HepG2 (cell line): ENCODE data around the gene DHX34. TPM values are rescaled to one million over a fixed set of nuclear protein-coding genes. Genes with fewer than 3 reads are reported as not detected.

Source experiments
- ELF4 ChIP-seq: sonication (generic); formaldehyde crosslinking; IDR thresholded peaks from 2 replicates; pipeline ENCODE4 v1.5.0; 2020; ENCODE audit warnings: missing genetic modification reagents, mild to moderate bottlenecking, moderate library complexity, borderline replicate concordance
- HDAC2 ChIP-seq: sonication (generic); formaldehyde crosslinking; IDR thresholded peaks from 2 replicates; pipeline ENCODE4 v1.4.0; 2020; ENCODE audit warnings: missing genetic modification reagents
- KLF11 ChIP-seq: IDR thresholded peaks from 2 replicates; pipeline ENCODE4 v1.6.1; 2016; ENCODE audit warnings: missing compliant biosample characterization
- MAZ ChIP-seq, 2 experiments: sonication (generic) in 1 of 2; formaldehyde crosslinking in 1 of 2; IDR thresholded peaks; 2 replicates each; pipeline versions ENCODE4 v1.5.0 to v1.6.1; 2012 to 2020; ENCODE audit warnings: low read depth in 2 of 2, mild to moderate bottlenecking in 2 of 2, borderline replicate concordance in 1 of 2, improper control_type of control experiment in 1 of 2, low read length in 1 of 2, missing genetic modification reagents in 1 of 2, moderate library complexity in 1 of 2
- MXI1 ChIP-seq: IDR thresholded peaks from 3 replicates; pipeline ENCODE4 v1.6.1; 2012; ENCODE audit warnings: low read depth, low read length, inconsistent platforms, borderline replicate concordance
- NFATC3 ChIP-seq: sonication (generic); formaldehyde crosslinking; IDR thresholded peaks from 2 replicates; pipeline ENCODE4 v1.5.1; 2020; ENCODE audit warnings: mild to moderate bottlenecking, missing genetic modification reagents
- PAX8 ChIP-seq: sonication (generic); formaldehyde crosslinking; IDR thresholded peaks from 2 replicates; pipeline ENCODE4 v1.8.0; 2022; ENCODE audit warnings: mild to moderate bottlenecking, missing genetic modification reagents, borderline replicate concordance
- REXO4 ChIP-seq: sonication (generic); formaldehyde crosslinking; IDR thresholded peaks from 2 replicates; pipeline ENCODE4 v1.8.0; 2022; ENCODE audit warnings: missing genetic modification reagents, mild to moderate bottlenecking, borderline replicate concordance
- TMF1 ChIP-seq: sonication (generic); formaldehyde crosslinking; IDR thresholded peaks from 2 replicates; pipeline ENCODE4 v1.8.1; 2022; ENCODE audit warnings: low read depth, missing genetic modification reagents
- ZFP36L1 ChIP-seq: sonication (generic); formaldehyde crosslinking; IDR thresholded peaks from 2 replicates; pipeline ENCODE4 v1.8.0; 2022; ENCODE audit warnings: mild to moderate bottlenecking, missing genetic modification reagents, moderate library complexity
- ZFX ChIP-seq: sonication (generic); formaldehyde crosslinking; IDR thresholded peaks from 2 replicates; pipeline ENCODE4 v1.4.0; 2020; ENCODE audit warnings: mild to moderate bottlenecking, low read depth, missing genetic modification reagents, moderate library complexity
- ZNF180 ChIP-seq: sonication (generic); formaldehyde crosslinking; IDR thresholded peaks from 2 replicates; pipeline ENCODE4 v1.4.0; 2020; ENCODE audit warnings: low read depth, missing genetic modification reagents, borderline replicate concordance
- ZNF234 ChIP-seq: sonication (generic); formaldehyde crosslinking; conservative IDR thresholded peaks from 2 replicates; pipeline ENCODE4 v1.5.1; 2020; ENCODE audit warnings: mild to moderate bottlenecking, missing genetic modification reagents
- ZNF264 ChIP-seq: sonication (generic); formaldehyde crosslinking; IDR thresholded peaks from 2 replicates; pipeline ENCODE4 v1.4.0; 2020; ENCODE audit warnings: missing genetic modification reagents
- ZNF616 ChIP-seq: sonication (generic); formaldehyde crosslinking; IDR thresholded peaks from 2 replicates; pipeline ENCODE4 v1.5.0; 2020; ENCODE audit warnings: low read depth, mild to moderate bottlenecking, missing genetic modification reagents
- ZNF768 ChIP-seq: sonication (generic); formaldehyde crosslinking; IDR thresholded peaks from 2 replicates; pipeline ENCODE4 v1.4.0; 2020; ENCODE audit warnings: missing genetic modification reagents
- ZNF792 ChIP-seq: IDR thresholded peaks from 2 replicates; pipeline ENCODE4 v1.6.1; 2016
- ZNF891 ChIP-seq: sonication (generic); formaldehyde crosslinking; IDR thresholded peaks from 2 replicates; pipeline ENCODE4 v1.5.0; 2020; ENCODE audit warnings: mild to moderate bottlenecking, missing genetic modification reagents
- ZSCAN22 ChIP-seq: sonication (generic); formaldehyde crosslinking; IDR thresholded peaks from 2 replicates; pipeline ENCODE4 v1.4.0; 2020; ENCODE audit warnings: mild to moderate bottlenecking, missing genetic modification reagents
- polyA plus RNA-seq, 8 experiments: library from polyadenylated mRNA; depleted of rRNA in 3 of 8; stranded (reverse) in 7 of 8; unstranded in 1 of 8; fragments of >200 nt; fragmentation: Illumina TruSeq in 4 of 8; extraction: Trizol in 4 of 8; gene quantifications; 2 replicates each; pipeline versions ENCODE4 v1.2.1 to v1.2.3, GENCODE V29; 2011 to 2016; ENCODE audit warnings: low read depth in 4 of 8, missing spikeins in 1 of 8, mixed read lengths in 1 of 8; ENCODE audit not compliant: insufficient read depth in 1 of 8
- total RNA-seq, 5 experiments: library from RNA; depleted of rRNA; stranded (reverse); fragments of >200 nt; fragmentation: Illumina TruSeq; extraction: Trizol; gene quantifications; 2 replicates each; pipeline ENCODE4 v1.2.3, GENCODE V29; 2016; ENCODE audit warnings: low read depth in 1 of 5
- TF ChIP-seq, protein P1 (sequence below): sonication (generic); formaldehyde crosslinking; IDR thresholded peaks from 2 replicates; pipeline ENCODE4 v1.4.0; 2020; ENCODE audit warnings: mild to moderate bottlenecking, missing genetic modification reagents
- TF ChIP-seq, protein P2 (sequence below): sonication (generic); formaldehyde crosslinking; IDR thresholded peaks from 2 replicates; pipeline ENCODE4 v1.5.0; 2020; ENCODE audit warnings: missing genetic modification reagents, mild to moderate bottlenecking, borderline replicate concordance
- TF ChIP-seq, protein P3 (sequence below): sonication (generic); formaldehyde crosslinking; IDR thresholded peaks from 2 replicates; pipeline ENCODE4 v1.8.0; 2022; ENCODE audit warnings: missing genetic modification reagents, mild to moderate bottlenecking, moderate library complexity, borderline replicate concordance
- TF ChIP-seq, protein P4 (sequence below): sonication (generic); formaldehyde crosslinking; IDR thresholded peaks from 2 replicates; pipeline ENCODE4 v1.5.1; 2020; ENCODE audit warnings: missing genetic modification reagents, mild to moderate bottlenecking, borderline replicate concordance

Gene DHX34
- total and polyA plus RNA-seq, 2 of the 13 experiments (the other 11 are each of a cell fraction or from before 2014, with no cell fraction given): 9.2 to 12.0 TPM

DNA sequence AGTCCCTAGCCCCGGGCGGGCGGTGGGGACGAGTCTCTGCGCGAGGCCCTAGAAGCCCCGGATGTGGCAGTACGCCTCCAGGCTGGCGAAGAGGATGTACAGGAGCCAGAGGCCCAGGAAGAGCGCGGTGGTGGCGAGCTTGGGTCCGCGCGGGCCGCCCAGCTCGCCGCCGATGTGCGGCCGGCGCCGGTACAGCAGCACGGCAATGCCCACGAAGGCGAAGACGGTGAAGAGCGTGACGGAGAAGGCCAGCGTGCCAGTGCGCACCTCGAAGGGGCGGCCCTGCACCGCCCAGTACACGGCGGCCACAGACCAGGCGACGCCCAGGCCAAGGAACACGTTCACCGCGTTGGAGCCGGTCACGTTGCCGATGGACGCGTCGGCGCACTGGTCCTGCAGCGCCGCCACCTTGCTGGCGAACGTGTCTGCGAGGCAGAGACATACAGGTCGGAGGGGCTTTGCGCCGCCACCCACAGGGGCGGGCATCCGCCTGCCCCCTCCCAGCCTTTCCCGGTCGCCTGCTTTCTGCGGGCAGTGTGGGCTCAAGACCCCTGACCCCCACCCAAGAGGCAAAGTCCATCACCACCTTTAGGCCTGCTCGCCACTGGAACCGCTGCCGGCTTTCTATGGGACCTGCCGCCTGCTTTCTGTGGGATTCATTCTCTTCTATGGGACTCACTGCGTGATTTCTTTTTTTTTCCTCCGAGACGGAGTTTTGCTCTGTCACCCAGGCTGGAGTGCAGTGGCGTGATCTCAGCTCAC is 81.1 kb downstream of the DHX34 start (continued):
- no peak for TF ChIP-seq ZSCAN22 (CRISPR knock-in tag)
- TF ChIP-seq, protein P1, sequence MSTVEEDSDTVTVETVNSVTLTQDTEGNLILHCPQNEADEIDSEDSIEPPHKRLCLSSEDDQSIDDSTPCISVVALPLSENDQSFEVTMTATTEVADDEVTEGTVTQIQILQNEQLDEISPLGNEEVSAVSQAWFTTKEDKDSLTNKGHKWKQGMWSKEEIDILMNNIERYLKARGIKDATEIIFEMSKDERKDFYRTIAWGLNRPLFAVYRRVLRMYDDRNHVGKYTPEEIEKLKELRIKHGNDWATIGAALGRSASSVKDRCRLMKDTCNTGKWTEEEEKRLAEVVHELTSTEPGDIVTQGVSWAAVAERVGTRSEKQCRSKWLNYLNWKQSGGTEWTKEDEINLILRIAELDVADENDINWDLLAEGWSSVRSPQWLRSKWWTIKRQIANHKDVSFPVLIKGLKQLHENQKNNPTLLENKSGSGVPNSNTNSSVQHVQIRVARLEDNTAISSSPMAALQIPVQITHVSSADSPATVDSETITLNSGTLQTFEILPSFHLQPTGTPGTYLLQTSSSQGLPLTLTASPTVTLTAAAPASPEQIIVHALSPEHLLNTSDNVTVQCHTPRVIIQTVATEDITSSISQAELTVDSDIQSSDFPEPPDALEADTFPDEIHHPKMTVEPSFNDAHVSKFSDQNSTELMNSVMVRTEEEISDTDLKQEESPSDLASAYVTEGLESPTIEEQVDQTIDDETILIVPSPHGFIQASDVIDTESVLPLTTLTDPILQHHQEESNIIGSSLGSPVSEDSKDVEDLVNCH (CRISPR knock-in tag): no peak
- no peak for TF ChIP-seq ZNF180
- TF ChIP-seq, protein P2, sequence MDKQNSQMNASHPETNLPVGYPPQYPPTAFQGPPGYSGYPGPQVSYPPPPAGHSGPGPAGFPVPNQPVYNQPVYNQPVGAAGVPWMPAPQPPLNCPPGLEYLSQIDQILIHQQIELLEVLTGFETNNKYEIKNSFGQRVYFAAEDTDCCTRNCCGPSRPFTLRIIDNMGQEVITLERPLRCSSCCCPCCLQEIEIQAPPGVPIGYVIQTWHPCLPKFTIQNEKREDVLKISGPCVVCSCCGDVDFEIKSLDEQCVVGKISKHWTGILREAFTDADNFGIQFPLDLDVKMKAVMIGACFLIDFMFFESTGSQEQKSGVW (CRISPR knock-in tag): no peak
- TF ChIP-seq KLF11 (CRISPR knock-in tag): no peak
- no peak for TF ChIP-seq REXO4
- TF ChIP-seq, protein P3, sequence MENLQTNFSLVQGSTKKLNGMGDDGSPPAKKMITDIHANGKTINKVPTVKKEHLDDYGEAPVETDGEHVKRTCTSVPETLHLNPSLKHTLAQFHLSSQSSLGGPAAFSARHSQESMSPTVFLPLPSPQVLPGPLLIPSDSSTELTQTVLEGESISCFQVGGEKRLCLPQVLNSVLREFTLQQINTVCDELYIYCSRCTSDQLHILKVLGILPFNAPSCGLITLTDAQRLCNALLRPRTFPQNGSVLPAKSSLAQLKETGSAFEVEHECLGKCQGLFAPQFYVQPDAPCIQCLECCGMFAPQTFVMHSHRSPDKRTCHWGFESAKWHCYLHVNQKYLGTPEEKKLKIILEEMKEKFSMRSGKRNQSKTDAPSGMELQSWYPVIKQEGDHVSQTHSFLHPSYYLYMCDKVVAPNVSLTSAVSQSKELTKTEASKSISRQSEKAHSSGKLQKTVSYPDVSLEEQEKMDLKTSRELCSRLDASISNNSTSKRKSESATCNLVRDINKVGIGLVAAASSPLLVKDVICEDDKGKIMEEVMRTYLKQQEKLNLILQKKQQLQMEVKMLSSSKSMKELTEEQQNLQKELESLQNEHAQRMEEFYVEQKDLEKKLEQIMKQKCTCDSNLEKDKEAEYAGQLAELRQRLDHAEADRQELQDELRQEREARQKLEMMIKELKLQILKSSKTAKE (CRISPR knock-in tag): no peak
- TF ChIP-seq, protein P4, sequence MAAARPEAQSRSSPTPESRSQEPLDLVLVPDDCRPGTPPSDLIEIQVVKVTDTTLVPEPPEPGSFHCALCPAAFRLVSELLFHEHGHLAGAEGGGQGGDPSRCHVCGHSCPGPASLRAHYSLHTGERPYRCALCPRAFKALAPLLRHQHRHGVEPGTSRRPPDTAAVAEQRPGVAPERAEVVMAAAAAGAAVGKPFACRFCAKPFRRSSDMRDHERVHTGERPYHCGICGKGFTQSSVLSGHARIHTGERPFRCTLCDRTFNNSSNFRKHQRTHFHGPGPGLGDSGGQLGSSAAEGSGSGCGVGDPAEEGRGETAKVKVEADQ (CRISPR knock-in tag): 0 out of 2 replicates have a peak, but pooled peaks have one; percentile 69
- no peak for TF ChIP-seq PAX8 (CRISPR knock-in tag)
- no peak for TF ChIP-seq ZFP36L1 (CRISPR knock-in tag)
- TF ChIP-seq ZNF891 (CRISPR knock-in tag): peak; percentile 37; the same call in 1 of the 2 replicates
- TF ChIP-seq TMF1 (CRISPR knock-in tag): peak; percentile 63; the same call in 1 of the 2 replicates
- TF ChIP-seq ZNF264 (CRISPR knock-in tag): no peak
- no peak for TF ChIP-seq NFATC3 (CRISPR knock-in tag)
- TF ChIP-seq ZNF792 (CRISPR knock-in tag): peak; percentile 66; the same call in 1 of the 2 replicates
- TF ChIP-seq ZNF234 (CRISPR knock-in tag): no peak
- peak; percentile 50 for TF ChIP-seq HDAC2 (CRISPR knock-in tag)
- no peak for TF ChIP-seq MAZ (IDR thresholded peaks at IDR 0.05; ENCODE audit: borderline replicate concordance, low read depth, low read length)
- peak; percentile 69; the same call in 1 of the 2 replicates for TF ChIP-seq MAZ (CRISPR knock-in tag; IDR thresholded peaks at IDR 0.05; ENCODE audit: low read depth)
- no peak for TF ChIP-seq ELF4 (CRISPR knock-in tag)
- TF ChIP-seq ZNF616: peak; percentile 94
- TF ChIP-seq ZFX (CRISPR knock-in tag): peak; percentile 87
- peak; percentile 39; the same call in 1 of the 2 replicates for TF ChIP-seq ZNF768 (CRISPR knock-in tag)
- no peak for TF ChIP-seq MXI1
